GM19372 (cell line): ENCODE data around the gene VENTX.

ENCODE experiments used
- ATAC-seq: cut with Tn5 transposase; IDR thresholded peaks from one replicate; pipeline ENCODE4 v1.9.1; 2021; ENCODE audit warnings: mild to moderate bottlenecking, low read depth, moderate library complexity; ENCODE audit not compliant: unreplicated experiment

The VENTX gene

GRCh38 chr10:133201948-133202725 lies 35.5 kb upstream of the VENTX start:
- ATAC-seq: no peak

DNA sequence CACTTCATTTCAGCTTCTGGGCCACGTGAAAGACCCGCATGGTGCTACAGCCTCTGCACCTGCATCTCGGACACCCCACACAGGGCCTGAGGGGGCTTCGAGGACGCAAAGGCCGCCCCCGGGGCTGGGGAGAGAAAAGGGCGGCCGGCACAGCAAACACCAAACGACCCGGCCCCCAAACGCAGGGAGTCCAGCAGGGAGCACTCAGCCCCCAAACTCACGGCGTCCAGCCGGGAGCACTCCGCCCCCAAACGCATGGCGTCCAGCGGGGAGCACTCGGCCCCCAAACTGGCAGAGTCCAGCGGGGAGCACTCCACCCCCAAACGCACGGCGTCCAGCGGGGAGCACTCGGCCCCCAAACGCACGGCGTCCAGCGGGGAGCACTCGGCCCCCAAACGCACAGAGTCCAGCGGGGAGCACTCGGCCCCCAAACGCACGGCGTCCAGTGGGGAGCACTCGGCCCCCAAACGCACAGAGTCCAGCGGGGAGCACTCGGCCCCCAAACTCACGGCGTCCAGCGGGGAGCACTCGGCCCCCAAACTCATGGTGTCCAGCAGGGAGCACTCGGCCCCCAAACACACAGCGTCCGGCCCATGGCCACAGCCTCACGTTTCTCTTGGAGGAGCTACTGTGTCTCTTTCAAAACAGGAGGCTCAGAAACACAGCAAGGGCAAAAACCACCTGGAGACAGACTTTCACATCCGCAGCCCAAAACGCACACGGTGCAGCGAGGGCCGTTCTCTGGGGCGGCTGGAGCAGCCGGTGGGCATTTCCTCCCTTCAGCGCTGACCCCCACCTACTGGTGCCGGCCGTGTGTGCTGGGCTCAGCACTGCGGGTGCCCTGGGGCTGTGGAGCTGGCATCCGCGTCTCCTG lies 34.6 kb upstream of the VENTX start:
- ATAC-seq: no peak

- no peak for ATAC-seq
These were observed 33.9 kb upstream of the VENTX start for GRCh38 chr10:133203652-133204195.

GRCh38 chr10:133204226-133205015 lies 33.2 kb upstream of the VENTX start:
- ATAC-seq: no peak

GRCh38 chr10:133205146-133205545 lies 32.5 kb upstream of the VENTX start:
- no peak for ATAC-seq

- no peak for ATAC-seq
These were observed 31.2 kb upstream of the VENTX start for GRCh38 chr10:133206356-133207040.

DNA sequence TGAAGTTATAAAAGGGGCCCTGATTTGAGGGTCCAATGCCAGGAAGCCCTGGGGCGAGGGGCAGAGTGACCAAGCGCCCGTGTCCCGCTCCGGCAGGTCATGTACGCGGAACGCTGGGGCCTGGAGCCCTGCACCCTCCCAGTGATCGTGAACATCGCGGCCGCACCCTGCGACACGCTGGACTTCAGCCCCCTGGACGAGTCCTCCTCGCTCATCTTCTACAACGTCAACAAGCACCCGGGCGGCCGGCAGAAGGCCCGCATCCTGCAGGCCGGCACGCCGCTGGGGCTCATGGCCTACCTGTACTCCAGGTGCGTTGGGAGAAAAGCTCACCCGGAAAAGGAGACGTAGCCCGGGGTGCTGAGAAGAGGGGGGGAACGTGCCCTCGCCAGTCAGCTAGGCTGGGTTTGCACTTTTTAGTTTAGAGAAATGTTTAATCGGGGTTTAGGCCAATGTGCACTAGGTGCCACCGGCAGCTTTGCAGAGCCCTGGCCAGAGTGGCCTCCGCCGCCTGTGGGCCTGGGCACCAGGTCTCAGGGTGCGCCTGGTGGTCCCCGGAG lies 30.5 kb upstream of the VENTX start:
- ATAC-seq: no peak

GRCh38 chr10:133207627-133208026 lies 30.0 kb upstream of the VENTX start:
- no peak for ATAC-seq

- no peak for ATAC-seq
These were observed 29.2 kb upstream of the VENTX start for GRCh38 chr10:133208466-133208865.

GRCh38 chr10:133209117-133209516 lies 28.5 kb upstream of the VENTX start:
- ATAC-seq: no peak

DNA sequence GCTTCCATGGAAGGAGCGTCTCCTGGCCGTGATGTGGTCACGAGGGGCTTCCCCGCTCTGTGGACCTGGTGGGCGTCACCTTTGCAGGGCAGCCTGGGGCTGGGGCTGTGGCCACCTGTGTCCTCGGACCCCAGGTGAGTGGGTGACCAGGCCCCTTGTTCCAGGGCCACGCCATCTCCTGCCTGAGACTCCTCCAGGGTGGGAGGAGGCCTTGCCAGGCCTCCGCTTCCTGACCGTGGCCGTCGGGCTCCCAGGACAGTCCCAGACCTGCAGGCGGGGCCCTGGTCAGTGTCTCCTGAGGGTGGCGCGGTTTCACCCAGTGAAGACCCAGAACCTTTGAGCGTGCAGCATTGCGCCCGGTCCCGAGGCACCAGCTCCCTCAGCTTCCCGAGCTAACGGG lies 28.0 kb upstream of the VENTX start:
- ATAC-seq: no peak

GRCh38 chr10:133210398-133211140 lies 27.1 kb upstream of the VENTX start:
- ATAC-seq: no peak

- no peak for ATAC-seq
These were observed 26.4 kb upstream of the VENTX start for GRCh38 chr10:133211141-133211830.

DNA sequence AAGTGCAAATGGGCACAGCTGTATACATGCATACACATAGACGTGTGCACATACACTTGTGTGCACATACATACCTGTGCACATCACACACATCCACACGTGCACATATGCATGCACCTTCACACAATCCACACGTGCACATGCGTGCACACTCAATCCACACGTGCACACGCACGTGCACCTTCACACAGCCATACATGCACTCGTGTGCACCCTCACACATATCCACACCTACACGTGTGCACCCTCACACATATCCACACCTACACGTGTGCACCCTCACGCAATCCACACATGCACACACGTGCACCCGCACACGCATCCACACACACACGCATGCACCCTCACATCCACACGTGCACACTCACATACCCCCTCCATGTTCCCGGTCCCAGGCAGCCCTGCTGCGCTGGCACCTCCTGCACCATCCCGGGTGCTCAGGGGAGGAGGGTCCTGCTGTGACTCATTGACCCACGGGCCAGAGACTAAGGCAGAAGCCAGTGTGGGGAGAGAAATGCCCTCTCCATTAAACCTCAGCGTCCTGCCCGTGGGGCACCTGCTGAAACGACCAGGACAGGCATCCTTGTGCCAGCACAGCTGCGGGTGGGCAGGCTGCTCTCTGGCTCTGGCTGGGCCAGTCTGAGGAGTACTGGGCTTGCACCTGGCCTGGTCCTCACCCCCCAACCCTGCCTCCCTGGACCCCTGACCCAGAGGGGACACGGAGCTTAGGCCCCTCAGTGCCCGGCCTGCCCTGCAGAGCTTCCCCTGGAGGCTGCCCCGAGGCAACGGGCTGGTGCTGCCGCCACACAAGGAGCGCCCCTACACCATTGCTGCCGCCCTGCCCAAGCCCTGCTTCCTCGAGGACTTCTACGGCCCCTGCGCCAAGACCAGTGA lies 25.4 kb upstream of the VENTX start:
- ATAC-seq: no peak

DNA sequence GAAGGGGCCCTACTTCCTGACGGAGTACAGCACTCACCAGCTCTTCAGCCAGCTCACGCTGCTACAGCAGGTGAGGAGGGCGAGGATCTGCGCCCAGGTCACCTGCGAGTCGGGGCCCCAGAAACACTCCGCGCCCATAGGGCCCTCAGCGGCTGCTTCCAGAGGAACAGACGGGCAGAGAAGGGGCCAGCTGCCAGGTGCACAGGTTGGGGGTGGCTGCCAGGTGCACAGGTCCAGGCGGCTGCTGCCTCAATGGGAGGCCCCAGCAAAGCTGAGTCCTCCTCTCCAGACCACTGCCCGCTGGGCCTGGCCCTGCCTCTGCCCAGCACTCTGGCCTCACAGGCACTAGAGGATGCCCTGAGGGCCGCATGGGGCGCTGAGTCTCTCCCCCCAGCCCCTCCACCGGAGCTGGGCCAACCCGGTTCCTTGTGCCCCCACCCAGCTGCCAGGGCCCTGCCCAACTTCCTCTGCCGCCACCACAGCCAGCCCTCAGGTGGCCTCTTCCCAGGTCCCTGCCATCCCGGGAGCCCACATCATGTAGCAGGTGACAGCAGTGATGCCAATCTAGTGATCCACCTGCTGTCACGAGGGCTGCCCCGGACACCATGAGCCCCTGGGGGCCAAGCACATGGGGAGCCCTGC lies 24.7 kb upstream of the VENTX start:
- ATAC-seq: no peak

DNA sequence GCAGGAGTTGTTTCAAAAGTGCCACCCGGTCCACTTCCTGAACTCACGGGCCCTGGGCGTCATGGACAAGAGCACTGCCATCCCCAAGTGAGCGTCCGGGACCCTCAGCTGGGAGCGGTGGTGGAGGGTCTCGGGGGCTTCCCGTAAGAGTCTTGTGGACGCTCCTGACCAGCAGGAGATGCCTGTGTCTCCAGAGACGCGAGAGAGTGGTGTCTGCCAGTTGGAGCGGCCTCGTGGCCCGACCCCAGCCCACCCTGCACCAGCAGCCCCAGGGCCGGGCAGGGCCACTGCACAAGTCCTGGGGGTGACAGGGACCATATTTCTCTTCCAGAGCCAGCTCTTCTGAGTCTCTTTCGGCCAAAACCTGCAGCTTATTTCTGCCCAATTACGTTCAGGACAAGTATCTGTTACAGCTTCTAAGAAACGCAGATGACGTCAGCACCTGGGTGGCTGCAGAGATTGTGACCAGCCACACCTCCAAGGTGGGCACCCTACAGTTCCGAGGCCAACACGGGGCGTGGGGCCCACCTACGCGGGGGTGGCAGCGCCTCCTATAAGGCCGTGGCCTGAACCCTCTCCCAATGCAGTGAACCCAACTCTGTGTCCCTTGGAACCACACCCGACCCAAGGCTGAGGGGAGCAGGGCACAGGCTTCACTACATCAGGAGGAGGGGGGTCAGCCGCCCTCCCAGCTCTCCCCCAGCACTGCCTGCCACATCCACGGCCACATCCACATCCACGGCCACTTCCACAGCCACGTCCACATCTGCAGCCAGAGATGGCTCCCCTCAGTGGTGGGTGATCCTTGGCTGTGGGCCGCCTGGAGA lies 23.8 kb upstream of the VENTX start:
- no peak for ATAC-seq
